Non-pigmented ciliary epithelial cell (primary cell): ENCODE data around the gene UTP25.
A peak's percentile ranks its signal among the peaks of the same experiment; 100 is the strongest.
"Not testable (repeated sequence)": the region's sequence is repeated elsewhere in the genome, so short reads cannot be mapped to it uniquely, and the experiment has no call there.

ENCODE experiments used
- DNase-seq: peaks from one replicate; pipeline ENCODE4 v3.0.0-alpha.2; 2010; ENCODE audit warnings: low read depth

The UTP25 gene, protein sequence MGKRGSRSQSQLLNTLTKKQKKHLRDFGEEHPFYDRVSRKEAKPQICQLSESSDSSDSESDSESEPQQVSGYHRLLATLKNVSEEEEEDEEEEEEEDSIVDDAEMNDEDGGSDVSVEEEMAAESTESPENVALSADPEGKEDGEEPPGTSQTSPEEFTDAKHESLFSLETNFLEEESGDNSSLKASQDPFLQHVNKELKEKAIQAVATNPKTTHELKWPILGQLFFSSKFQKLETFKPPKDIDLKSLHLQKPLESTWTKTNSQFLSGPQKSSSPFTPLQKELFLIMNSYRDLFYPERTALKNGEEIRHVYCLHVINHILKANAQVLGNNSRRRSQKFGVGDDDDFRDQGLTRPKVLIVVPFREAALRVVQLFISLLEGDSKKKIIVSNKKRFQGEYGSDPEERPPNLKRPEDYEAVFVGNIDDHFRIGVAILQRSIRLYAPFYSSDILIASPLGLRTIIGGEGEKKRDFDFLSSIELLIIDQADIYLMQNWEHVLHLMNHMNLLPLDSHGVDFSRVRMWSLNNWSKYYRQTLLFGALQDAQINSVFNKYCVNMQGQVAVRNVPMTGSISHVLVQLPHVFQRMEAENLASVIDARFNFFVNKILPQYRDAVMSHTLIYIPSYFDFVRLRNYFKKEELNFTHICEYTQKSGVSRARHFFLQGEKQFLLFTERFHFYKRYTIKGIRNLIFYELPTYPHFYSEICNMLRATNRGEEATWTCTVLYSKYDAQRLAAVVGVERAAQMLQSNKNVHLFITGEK

DNA sequence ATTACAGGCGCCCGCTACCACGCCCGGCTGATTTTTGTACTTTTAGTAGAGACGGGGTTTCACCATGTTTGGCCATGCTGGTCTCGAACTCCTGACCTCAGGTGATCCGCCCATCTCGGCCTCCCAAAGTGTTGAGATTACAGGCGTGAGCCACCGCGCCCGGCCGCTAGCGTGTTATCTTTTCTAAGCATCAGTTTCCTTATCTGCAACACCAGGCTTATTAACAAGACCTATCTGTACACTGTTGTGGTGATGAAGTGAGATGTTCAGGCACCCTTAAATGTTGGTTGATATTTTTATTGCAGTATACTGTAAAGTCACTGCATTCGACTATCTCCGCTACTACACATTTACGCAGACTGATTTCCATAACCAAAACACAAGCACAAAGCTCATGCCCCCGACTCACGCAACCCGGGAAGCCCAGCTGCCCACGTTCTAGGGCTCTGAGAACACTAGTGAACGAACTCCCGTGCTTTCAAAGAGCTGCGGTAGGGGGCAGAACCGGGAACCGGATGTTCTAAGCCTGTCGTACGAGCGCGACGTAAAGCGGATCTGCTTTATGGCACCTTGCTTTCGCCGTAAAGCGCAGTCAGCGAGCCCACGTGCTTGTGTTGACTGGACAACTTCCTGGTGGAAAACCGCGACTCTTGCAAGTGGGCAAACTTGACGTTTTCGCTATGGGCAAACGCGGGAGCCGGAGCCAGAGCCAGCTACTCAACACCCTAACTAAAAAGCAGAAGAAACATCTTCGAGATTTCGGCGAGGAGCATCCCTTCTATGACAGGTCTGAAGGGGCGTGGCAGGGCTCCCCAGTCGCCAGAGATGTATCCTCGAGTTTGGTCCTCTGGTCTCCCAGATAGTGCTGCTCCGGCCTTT, at the start of gene UTP25:
UTP25 (plus strand) TSS at position 589 of the 879 bp plus-strand sequence; CDS start at position 681, 92 bp downstream.
- peak; percentile 95 for DNase-seq

DNA sequence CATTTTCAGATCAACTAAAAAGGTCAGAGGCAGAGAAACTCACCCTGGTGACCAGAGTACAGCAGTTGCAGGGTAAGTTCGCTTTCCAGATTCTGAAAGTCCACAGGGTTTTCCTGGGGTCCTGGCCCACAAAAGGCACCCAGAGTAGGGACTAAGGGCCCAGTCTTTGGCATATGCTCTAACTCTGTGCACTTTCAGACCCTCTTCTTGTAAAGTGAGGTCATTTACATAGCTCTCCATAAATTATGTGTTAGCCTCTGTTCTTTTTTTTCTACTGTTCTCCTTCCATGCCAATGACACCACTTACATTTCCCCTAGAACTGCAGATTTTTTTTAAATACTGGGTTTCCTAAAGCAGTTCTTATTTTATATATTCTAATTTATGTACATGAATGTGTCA, 49.7 kb upstream of the UTP25 start:
- no peak for DNase-seq

DNA sequence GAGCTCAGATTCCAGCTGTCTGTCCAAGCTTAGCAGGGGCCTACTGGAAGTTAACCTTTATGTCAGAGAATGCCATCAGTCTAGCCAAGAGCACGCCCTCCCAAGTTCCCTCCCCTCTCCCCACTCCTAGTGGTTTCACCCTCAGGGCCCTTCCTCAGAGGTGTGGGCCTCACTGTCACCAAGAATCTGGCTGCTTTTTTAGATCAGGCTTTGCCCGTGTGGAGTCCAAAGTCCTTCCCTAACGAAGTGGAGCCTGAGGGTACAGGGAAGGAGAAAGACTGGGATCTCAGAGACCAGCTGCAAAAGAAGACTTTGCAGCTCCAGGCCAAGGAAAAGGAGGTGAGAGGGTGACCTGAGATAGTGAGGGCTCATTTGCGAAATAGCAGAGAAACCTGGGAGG, 47.5 kb upstream of the UTP25 start:
- DNase-seq: no peak

DNA sequence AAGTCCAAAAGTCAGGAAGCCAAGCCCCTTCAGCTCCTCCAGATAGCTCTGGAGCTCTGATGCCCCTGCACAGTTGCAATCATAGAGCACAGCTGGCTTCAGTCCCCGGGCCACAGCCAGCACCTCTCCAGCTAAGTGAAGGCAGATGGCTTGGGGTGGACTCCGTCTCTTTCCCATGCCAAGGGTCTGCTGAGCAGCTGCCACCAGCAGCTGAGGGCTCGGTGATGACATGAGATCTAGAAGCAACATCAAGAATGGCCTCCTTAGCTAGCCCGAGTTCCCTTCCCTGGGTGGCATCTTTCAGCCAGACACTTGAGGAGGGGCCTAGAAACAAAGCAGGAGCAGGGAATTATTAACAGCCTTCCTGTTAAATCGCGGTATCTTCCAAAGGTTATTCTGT, 44.4 kb upstream of the UTP25 start:
- no peak for DNase-seq

DNA sequence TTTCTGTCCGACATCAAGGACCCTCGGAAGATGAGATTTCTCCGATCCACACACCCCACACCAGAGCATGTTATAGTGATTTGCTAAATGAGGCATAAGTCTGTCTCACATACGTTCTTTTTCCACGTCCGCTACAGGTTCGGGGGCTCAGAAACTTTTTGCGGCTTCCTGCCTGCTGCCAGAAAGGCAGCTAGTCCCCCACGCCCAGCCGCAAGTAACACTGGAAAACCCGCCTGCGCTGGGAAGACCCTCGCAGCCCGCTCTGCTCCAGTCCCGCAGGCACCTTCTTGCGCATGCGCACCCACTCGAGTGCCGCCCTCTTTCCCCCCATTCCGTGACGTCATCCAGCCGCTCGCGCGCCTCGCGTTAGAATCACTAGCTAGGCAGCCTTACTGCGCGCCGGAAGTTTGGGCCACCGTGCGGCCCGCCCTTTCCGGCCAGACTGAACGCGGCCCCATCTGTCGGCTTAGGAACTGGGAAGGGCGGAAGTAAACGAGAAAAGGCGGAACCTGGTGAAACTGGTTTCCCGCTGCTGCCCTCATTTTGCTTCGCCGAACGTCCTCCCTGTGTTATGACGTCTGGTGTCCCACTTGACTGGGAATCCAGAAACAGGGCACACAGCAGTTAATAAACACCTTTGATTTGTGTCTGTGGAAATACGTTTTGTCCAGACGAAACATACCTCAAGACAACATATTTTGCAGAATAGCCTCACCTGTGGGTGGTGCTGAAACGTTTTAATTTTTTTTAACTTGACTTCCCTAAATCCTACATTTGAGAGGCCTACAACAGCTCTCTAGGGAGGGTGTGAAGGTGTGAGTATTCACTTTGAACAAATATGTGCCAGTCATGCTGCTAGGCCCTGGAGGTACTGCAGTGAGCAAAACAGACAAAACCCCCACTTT, 43.3 kb upstream of the UTP25 start, which contains the start of gene C1orf74:
C1orf74 (minus strand) TSS at position 295 of the 905 bp plus-strand sequence. CDS start 925 bp downstream, outside the sequence.
- DNase-seq: peak; percentile 81

DNA sequence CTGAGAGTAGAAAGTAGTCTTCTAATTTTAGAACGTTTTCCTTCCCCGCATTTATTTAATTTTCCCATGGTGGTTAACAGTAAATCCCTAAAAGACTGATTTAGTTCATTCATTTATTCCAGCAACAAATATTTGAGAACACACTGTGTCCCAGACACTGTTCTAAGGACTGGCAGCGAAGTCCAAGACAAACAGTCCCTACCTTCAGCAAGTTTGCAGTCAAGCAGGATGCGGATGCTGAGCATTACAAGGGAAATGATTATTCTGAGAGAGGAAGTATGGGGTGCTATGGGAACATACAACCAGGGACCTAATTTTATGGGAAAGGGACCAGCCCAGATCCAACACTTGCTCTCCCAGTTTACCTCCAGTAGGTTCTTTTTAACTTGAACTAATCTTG, 42.2 kb upstream of the UTP25 start:
- DNase-seq: no peak

DNA sequence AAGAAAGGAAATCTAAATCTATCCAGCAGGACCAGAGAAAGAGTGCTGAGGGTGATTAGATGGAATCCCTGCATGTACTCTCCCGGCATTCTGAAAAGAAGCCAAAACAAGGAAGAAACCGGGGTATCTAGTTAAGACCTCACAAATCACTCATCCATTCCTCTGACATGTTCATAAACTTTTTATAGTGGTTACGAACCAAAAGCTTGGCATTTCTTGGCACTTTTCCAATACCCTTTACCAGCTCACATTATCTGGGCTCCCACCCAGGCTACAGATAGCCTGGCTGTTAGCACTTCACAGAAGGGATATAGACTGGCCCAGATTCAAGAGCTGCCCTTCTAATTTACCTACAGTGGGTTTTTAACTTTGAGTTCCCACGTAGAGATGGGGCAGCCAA, 41.6 kb upstream of the UTP25 start:
- no peak for DNase-seq

DNA sequence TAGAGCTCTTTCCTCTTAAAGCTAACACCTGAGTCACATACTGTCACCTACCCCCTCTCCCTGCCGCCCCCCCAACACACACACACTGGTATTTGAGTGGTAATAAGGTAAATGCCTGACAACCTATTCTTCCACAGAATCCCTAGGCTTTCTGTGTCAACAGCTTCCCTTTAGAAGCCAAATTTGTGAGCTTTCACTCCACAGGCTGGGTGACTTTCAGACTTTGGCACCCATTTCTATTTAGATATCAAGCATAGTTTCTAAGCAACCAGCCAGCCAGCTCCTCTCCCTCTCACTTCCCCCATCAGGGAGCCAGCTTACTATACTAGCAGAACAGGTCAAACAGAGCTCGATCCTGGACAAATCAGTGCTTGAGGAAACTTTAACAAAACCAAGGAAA, 40.2 kb upstream of the UTP25 start:
- no peak for DNase-seq

DNA sequence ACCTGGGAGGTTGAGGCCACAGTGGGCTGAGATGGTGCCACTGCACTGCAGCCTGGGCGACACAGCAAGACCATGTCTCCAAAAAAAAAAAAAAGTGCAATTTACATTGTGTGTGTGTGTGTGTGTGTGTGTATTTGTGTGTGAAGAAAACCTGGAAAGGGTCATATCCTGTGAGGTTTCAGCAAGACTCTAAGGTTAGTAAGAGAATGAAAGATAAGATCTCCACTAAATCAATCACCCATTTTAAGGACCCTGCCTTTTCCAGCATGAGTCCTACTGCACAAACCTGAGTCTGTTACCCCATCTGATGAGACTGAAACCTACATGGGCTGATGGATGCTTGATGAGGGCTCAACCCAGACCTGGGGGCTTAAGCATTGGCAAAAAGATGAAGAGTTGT, 38.5 kb upstream of the UTP25 start:
- DNase-seq: no peak

DNA sequence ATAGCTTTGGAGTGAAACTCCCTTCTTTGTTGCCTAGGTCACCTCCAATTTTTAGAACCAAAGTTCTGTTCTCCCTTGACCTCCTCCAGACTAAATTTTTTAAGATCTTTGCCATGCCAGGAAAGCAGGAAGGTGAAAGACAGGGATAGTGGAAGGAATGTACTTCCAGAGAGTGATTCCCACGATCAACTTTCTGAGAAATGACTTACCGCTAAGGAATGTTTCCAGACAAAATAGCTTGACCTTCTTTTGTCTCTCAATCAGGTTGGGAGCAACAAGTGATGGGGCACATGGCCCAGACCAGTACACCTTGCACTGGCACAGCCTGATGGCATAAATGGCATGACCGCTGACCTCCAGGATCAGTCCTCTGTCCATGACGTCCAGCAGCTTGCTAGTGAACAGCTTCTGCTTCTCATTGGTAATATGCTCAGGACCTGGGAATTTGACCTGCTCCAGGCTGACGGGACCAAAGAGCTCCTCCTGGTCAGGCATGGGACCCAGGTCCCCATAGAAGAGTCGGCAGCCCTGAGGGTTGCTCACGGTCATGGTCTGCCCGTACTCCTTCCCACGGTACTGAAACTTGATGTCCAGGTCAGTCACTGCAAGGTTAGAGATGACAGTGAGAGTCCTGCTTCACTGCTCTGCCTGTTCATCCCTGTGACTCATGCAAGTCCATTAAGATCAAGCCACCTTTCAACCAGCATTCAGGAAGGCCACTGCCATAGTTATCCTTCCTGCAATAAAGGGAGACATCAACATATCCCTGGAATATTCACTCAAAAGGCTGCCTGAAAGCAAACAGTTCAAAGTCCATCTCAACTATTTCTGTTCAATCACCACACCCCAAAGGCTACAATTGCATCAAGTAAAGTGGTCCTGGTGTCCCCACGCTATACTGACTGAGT, 37.2 kb upstream of the UTP25 start:
- DNase-seq: no peak

DNA sequence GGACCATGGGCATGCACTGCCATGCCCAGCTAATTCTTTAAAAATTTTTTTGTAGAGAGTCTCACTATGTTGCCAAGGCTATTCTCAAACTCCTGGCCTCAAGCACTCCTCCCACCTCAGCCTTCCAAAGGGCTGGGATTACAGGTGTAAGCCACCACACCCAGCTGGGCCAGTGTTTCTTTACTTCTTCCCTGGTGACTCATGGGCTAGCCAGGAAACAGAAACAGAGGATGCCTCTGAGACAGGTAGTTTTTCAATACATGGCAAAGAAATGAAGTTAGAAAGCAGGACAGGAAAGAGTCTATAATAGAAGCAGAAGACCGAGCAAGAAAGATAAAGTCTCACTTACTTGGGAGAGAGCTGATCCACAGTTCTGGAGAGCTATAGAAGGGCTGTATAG, 35.9 kb upstream of the UTP25 start:
- no peak for DNase-seq

DNA sequence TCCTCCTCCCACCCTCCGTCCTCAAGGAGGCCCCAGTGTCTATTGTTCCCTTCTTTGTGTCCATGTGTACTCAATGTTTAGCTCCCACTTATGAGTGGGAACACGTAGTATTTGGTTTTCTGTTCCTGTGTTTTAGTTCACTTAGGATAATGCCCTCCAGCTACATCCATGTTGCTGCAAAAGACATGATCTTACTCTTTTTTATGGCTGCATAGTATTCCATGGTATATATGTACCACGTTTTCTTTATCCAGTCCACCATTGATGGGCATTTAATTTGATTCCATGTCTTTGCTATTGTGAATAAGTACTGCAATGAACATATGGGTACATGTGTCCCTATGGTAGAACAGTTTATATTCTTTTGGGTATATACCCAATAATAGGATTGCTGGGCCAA, 34.1 kb upstream of the UTP25 start:
- DNase-seq: not testable (repeated sequence)

DNA sequence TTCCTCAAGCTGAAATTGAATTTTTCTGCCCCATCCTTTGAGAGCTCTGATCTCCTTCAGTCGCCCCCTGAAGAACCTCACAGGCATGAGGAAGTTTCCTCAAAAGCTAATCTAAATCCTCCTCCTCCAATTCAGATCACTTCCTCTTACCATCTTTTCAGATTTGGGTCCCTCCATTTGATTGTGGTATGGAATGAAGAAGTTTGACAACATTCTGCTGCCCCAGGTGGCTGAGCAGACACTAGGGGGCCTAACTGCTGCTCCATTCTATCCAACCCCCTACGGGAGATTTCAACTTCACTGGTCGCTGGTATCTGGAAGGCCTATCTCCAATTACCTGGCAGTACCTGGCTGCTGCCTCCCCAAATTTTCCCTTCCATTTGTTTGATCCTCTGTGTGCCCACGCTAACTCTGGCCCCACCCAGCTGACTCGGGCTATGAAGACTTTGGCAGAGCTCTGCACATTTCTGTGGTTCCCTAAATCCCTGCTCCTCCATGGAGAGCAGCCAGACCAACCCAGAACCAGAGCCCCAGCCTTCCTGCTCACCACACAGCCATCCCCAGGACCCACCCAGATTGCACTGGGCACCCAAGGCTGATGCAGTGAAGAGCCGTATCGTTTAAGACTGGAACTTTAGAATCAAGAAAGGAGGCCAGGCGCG, 29.7 kb upstream of the UTP25 start:
- DNase-seq: no peak

DNA sequence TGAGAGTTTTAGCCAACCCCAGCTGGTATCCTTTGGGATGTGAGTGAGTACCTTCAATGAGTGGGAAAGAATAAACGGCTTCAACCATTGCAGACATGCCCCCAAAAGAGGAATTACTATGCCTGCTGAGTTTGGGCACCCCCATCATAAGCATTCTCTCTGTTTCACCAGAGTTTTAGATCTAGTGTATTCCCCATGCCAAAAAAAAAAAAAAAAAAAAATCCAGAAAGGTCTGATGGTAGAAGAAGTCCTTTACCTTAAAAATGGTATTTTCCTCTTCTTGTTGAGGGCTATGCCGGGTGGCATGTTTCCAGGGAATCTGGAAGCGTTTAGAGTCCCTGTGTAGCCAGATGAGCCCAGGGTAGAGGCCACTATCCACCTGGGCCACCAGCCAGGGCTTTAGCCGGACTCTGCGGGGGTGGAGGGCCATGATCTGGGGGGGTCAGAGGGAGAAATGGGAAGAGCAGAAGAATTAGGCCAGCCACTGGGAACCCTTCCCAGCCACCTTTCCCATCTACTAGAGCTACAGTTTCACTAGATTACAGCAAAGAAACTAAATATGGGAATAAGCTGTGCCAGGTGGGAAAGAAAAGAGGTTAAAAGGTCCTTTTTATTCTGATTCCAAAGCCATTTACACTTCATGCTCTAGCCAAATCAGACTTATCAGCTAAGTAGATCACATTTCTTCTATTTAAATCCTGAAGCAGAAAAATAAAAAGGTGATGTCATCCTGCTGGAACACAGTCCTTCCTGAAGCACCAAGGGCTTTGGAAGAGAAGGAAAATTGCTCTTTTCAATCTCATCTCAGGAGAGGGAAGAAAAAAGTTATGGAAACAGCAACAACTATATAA, 26.6 kb upstream of the UTP25 start:
- no peak for DNase-seq

DNA sequence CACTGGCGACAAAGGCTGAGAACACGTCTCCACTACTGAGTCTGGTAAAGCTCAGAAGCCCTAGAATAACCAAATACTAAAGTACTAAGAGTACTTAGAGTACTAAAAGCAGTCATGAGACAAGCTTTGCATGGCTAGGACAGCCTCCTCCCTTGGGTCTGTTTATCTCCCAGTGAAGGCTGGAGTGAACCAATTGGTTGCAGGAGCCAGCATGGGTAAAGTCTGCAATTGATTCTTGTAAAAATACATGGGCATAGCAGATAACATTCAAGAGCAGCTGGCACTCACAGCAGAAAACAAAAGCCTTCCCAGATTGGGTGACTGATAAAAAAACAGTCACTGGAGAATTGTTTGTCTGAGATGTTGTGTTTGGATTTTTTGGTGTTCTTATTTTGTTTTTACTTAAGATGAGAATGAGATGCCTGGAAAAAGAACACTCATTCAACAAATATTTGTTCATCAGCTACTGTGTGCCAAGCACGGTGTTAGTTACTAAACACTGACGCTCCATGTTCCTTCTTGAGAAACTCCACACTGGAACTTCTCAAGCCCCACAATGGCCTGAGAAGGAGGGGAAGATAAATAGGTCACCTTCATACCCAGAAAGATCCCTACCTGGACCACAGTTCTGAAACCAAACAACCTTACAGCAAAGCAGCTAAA, 25.5 kb upstream of the UTP25 start:
- DNase-seq: no peak

DNA sequence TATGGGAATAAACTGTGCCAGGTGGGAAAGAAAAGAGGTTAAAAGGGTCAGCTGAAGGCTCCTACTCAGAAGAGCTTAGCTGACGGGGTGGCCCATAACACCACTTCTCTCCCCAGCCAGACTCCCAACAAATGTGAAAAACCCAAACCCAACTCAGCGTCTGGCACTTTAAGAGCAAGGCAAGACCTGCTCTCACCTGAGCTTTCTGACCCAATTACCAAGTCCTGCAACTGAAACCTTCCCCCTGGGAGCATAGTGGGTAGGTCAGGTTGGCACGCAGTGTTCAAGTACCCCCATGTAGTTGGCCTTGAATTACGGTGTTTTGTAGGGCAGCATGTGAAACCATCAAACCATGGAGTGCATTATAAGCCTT, 25.0 kb upstream of the UTP25 start:
- no peak for DNase-seq

DNA sequence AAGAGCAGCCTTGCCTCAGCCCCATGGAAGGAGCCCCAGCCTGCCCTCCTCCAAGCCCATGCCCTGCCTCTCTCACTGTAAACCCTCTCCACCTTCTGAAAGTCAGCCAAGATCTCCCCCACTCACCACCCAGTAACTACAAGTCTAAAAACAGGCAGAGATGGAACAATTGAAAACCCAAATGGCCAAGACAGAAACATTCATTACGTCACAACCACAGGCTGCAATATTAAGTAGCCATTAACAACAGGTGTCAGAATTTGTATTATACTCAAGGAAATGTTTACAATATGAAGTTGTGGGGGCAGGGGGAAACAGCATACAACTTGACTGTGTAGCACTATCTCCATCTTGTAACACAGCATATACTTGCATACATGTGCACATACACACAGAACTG, 24.2 kb upstream of the UTP25 start:
- DNase-seq: no peak

DNA sequence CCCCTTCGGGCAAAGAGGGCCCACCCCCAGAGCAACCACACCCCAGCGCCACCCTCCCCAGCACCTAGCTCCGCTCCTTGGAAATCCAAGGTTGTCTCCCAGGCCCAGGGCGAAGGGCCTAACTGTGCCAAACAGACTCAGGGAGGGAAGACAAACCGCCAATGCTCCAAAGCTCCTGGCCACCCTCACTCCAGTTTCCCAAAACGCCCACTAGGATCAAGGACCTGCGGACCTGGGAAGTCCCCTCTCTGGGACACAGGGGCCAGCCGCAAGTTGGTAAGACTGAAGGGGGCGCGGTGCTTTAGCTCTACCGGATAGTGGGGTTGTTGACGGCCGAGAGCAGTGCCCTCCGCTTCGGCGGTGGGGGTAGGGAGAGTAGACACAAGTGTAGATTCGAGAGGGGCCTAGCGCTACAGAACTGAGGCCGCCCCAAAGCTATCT, 22.4 kb upstream of the UTP25 start:
- DNase-seq: no peak
